ENCODE results near the gene RCAN3.

RCAN3 gene

GRCh38 chr1:24584171-24584647 is 81.6 kb downstream of the RCAN3 start:
- DNase-seq (ENCODE audit: low read depth), result no peak

- no peak for DNase-seq (ENCODE audit: low read depth)
Observed at GRCh38 chr1:24586119-24586518, 83.5 kb downstream of the RCAN3 start.

DNA sequence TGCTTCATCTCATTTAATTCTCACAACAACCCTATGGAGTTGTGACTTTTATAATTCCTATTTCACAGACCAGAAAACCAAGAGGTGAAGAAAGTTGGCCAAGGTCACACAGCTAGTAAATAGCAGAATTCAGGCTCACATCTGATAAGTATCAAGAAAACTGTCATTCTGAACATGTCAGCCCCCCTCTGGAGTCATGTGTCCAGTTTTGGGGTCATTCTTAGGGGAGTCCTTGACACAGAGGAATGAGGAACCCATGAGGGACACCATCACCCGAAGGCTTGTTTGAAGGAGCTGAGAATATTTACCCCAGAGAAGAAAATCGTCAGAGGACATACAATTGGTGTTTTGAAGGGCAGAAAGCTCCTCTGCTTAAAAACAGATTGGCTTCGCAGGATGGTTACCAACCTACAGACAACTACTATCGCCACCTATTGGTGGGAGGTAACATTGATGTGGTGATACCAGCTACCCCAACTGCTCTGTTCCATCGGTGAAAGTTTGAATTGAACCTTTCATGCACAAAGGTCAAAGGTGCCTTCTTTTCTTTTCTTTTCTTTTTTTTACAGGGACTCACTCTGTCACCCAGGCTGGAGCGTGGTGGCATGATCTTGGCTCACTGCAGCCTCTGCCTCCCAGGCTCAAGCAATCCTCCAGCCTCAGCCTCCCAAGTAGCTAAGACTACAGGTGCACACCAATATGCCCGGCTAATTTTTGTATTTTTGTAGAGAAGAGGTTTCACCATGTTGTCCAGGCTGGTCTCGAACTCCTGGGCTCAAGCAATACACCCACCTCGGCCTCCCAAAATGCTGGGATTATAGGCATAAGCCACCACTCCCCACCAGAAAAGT is 84.6 kb downstream of the RCAN3 start:
- peak; percentile 49 for DNase-seq (ENCODE audit: low read depth)

GRCh38 chr1:24588573-24588972 is 85.9 kb downstream of the RCAN3 start:
- DNase-seq (ENCODE audit: low read depth), result no peak

- no peak for DNase-seq (ENCODE audit: low read depth)
Observed at GRCh38 chr1:24589200-24589599, 86.6 kb downstream of the RCAN3 start.
